Prostate gland (tissue), 2 donors: ENCODE measurements around the gene CYB5RL.

Source experiments
- POLR2A ChIP-seq: fragments of 450-650 bp; IDR thresholded peaks from one replicate; pipeline ENCODE4 v1.6.1; 2016; ENCODE audit warnings: antibody characterized with exemption, mild to moderate bottlenecking
- POLR2AphosphoS5 ChIP-seq: sonication (generic); formaldehyde crosslinking; IDR thresholded peaks from one replicate; pipeline ENCODE4 v1.6.1; 2017; ENCODE audit warnings: antibody characterized with exemption
- TF ChIP-seq, protein P1 (sequence below), 4 experiments: fragments of 200-600 bp in 2 of 4; fragments of 450-650 bp in 2 of 4; sonication (generic) in 2 of 4; IDR thresholded peaks; 1 replicate in 3 of 4; 2 replicates in 1 of 4; pipeline ENCODE4 v1.5.1; 2016 to 2019; ENCODE audit warnings: antibody characterized with exemption in 4 of 4, mild to moderate bottlenecking in 2 of 4, moderate library complexity in 2 of 4

DNA sequence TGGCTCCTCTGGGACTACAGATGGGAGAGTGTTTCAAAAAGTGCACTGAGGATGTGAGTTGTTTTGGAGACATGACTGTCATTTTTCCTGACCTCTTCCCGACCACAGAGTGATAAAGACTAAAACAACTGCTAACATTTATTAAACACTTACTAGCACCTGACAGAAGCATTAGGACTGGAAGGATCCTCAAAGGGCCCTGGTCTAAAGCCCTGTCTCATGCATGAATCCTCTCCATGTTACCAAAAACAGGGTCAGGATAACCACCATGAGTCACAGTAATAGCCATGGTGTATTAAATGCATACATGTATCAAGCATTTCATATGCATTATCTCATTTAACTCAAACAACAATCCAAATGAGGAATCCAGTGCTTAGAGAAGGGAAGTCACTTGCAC lies 11.5 kb downstream of the CYB5RL start:
- TF ChIP-seq, protein P1, sequence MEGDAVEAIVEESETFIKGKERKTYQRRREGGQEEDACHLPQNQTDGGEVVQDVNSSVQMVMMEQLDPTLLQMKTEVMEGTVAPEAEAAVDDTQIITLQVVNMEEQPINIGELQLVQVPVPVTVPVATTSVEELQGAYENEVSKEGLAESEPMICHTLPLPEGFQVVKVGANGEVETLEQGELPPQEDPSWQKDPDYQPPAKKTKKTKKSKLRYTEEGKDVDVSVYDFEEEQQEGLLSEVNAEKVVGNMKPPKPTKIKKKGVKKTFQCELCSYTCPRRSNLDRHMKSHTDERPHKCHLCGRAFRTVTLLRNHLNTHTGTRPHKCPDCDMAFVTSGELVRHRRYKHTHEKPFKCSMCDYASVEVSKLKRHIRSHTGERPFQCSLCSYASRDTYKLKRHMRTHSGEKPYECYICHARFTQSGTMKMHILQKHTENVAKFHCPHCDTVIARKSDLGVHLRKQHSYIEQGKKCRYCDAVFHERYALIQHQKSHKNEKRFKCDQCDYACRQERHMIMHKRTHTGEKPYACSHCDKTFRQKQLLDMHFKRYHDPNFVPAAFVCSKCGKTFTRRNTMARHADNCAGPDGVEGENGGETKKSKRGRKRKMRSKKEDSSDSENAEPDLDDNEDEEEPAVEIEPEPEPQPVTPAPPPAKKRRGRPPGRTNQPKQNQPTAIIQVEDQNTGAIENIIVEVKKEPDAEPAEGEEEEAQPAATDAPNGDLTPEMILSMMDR (IDR thresholded peaks at IDR 0.05): no peak
- TF ChIP-seq POLR2AphosphoS5 (no peak), POLR2A (no peak)
